Glomerular visceral epithelial cell (primary cell): ENCODE measurements around the gene SMG5.
A peak's percentile ranks its signal among the peaks of the same experiment; 100 is the strongest.

Experiments
- DNase-seq: peaks from one replicate; pipeline ENCODE4 v3.0.0-alpha.2; 2016; ENCODE audit errors: extremely low spot score

Gene SMG5

GRCh38 chr1:156212833-156213643 lies 69.6 kb downstream of the SMG5 start, which contains the start of gene PMF1:
Gene PMF1 (plus strand): TSS chr1:156213007. CDS start chr1:156213016, 9 bp downstream.
- peak; percentile 96 for DNase-seq

GRCh38 chr1:156212130-156212529 lies 70.5 kb downstream of the SMG5 start:
- DNase-seq = no peak

- DNase-seq = no peak
These were observed 71.4 kb downstream of the SMG5 start for GRCh38 chr1:156211243-156211642.

- DNase-seq = no peak
These were observed 77.9 kb downstream of the SMG5 start for GRCh38 chr1:156204686-156205085.

GRCh38 chr1:156203331-156203730 lies 79.3 kb downstream of the SMG5 start:
- DNase-seq = no peak

GRCh38 chr1:156200044-156200443 lies 82.6 kb downstream of the SMG5 start:
- no peak for DNase-seq
